Loucy (cell line): ENCODE measurements around the gene VKORC1.

Source experiments
- H2AFZ ChIP-seq: fragments of 200-600 bp; sonication (generic); 2 replicates; pipeline ENCODE4 v1.6.0; 2016; ENCODE audit warnings: antibody characterized with exemption, mild to moderate bottlenecking, low read length, moderate library complexity
- H3F3A ChIP-seq: fragments of 200-600 bp; 2 replicates; pipeline ENCODE4 v1.6.0; 2016; ENCODE audit warnings: antibody characterized with exemption, low read depth, mild to moderate bottlenecking
- H3K27me3 ChIP-seq: fragments of 200-600 bp; sonication (generic); 2 replicates; pipeline ENCODE4 v1.6.1; 2014; ENCODE audit warnings: low read length, mild to moderate bottlenecking; ENCODE audit not compliant: insufficient read depth, poor library complexity, severe bottlenecking
- H3K36me3 ChIP-seq: fragments of 200-600 bp; sonication (generic); 2 replicates; pipeline ENCODE4 v1.6.1; 2016; ENCODE audit warnings: low read length; ENCODE audit not compliant: insufficient read depth
- H3K4me1 ChIP-seq: fragments of 200-600 bp; sonication (generic); 2 replicates; pipeline ENCODE4 v1.5.1; 2014; ENCODE audit warnings: low read length, mild to moderate bottlenecking; ENCODE audit not compliant: insufficient read depth, poor library complexity, severe bottlenecking
- H3K4me2 ChIP-seq: fragments of 200-600 bp; sonication (generic); 2 replicates; pipeline ENCODE4 v1.6.0; 2014; ENCODE audit warnings: antibody characterized with exemption, low read length, low read depth, mild to moderate bottlenecking; ENCODE audit not compliant: poor library complexity, severe bottlenecking
- H3K4me3 ChIP-seq: fragments of 200-600 bp; sonication (generic); 2 replicates; pipeline ENCODE4 v1.5.1; 2014; ENCODE audit warnings: low read length, mild to moderate bottlenecking, mixed read lengths; ENCODE audit not compliant: poor library complexity, severe bottlenecking
- H3K79me2 ChIP-seq: fragments of 200-600 bp; sonication (generic); 2 replicates; pipeline ENCODE4 v1.6.1; 2014; ENCODE audit warnings: low read length; ENCODE audit not compliant: insufficient read depth
- H3K9ac ChIP-seq: fragments of 200-600 bp; sonication (generic); 2 replicates; pipeline ENCODE4 v1.6.0; 2014; ENCODE audit warnings: mild to moderate bottlenecking, low read depth, low read length, moderate library complexity; ENCODE audit not compliant: poor library complexity, severe bottlenecking
- H3K9me2 ChIP-seq: fragments of 200-600 bp; sonication (generic); replicated peaks from 2 replicates; pipeline ENCODE4 v1.6.1; 2016; ENCODE audit warnings: low read depth, low read length, mixed read lengths
- H3K9me3 ChIP-seq: fragments of 200-600 bp; sonication (generic); 2 replicates; pipeline ENCODE4 v1.6.1; 2014; ENCODE audit warnings: mild to moderate bottlenecking, antibody characterized with exemption, low read length, low read depth; ENCODE audit not compliant: insufficient read depth
- H4K20me1 ChIP-seq: fragments of 200-600 bp; sonication (generic); 2 replicates; pipeline ENCODE4 v1.6.0; 2014; ENCODE audit warnings: antibody characterized with exemption, low read length, mild to moderate bottlenecking; ENCODE audit not compliant: insufficient read depth, poor library complexity, severe bottlenecking
- CTCF ChIP-seq: fragments of 200-600 bp; sonication (generic); conservative IDR thresholded peaks from 2 replicates; pipeline ENCODE4 v1.5.1; 2014; ENCODE audit warnings: mild to moderate bottlenecking, antibody characterized with exemption, low read length
- EZH2phosphoT487 ChIP-seq: fragments of 200-600 bp; IDR thresholded peaks from 2 replicates; pipeline ENCODE4 v1.6.1; 2018; ENCODE audit warnings: antibody characterized with exemption, mild to moderate bottlenecking, moderate library complexity, borderline replicate concordance

The VKORC1 gene

DNA sequence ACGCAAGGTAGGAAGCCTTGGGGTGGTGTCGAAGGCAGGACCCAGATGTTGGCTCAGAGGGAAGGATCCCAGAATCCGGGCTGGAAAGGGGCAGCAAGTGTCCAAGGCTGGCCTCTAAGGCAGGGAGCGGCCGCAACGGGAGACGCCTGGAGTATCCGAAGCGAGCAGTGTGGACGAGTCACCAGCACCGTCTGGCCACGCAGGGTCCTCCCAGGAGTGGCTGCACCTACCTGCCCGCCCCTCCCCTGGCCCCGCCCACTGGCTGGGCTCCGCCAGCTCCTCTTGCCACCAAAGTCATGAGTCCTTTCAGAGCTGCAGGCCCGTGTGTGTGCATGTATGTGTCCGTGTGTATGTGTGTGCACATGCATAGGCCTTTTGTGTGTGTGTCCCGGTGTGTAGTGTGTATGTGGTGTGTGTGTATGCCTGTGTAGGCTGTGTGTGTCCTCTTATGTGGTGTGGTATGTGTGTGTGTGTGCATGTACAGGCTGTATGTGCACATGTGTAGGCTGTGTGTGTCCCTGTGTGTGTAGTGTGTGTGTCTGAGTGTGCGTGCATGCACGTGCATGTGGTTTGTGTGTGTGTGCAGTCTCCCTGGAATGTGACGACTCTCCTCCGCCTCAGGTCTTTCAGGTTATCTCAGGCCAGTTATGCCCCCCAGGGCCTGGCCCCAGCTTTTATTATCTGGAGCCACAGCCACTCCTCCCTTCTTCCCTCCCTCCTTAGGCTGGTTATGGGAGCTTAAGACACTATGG lies 41.1 kb upstream of the VKORC1 start, which contains the start of gene PRSS8:
TSS of gene PRSS8 (minus strand) at position 193 of the 752 bp plus-strand sequence. CDS start 229 bp downstream, outside the sequence.
- TF ChIP-seq EZH2phosphoT487 (no peak), CTCF (no peak)
- Histone ChIP-seq H3K79me2 (no peaks in the 10 kb centered on the region), H2AFZ (no peak within 1 kb of the TSS), H3F3A (no peaks in the 10 kb centered on the region), H3K9me2 (no peaks in the 10 kb centered on the region), H3K36me3 (no peaks in the 10 kb centered on the region), H3K9ac (no peak within 1 kb of the TSS), H3K9me3 (no peaks in the 10 kb centered on the region), H3K4me1 (no peaks in the 10 kb centered on the region), H3K27me3 (no peaks in the 10 kb centered on the region), H3K4me3 (no peak within 1 kb of the TSS), H3K4me2 (no peak within 1 kb of the TSS), H4K20me1 (no peaks in the 10 kb centered on the region)

DNA sequence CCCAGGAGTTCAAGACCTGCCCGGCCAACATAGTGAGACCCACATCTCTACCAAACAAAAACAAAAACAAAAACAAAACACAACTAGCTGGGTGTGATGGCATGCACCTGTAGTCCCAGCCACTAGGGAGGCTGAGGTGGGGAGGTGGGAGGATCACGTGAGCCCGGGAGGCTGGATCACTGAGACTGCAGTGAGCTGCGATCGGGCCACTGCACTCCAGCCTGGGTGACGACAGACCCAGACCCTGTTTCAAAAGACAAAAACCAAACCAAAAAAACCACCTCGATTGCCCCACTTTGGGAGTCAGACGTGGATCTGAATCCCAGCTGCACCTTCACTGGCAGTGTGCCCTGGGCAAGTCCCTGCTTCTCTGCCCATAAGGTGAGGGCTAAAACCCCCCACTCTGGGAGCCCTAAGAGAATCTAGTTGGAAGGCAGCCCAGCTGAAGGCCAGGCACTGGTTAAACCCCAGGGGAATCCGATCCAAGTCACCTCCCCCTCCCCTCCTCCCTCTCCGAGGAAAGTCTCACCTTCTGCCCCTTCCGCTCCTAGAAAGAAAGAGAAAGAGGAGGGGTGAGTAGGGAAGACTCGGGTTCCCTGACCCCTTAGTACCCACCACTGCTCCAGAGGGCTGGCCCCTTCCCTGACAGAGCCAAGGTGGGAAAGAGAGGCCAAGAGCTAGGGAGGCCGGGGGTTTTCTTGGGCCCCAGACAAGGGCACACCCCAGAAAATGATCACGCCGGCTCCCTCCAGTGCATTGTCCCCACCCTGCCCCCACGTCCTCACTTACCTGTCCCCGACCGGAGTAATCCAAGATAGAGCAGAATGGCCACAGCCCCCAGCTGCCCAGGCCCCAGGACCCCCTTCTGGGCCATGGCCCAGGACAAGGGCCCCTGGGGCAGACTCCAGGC lies 40.3 kb upstream of the VKORC1 start:
- TF ChIP-seq CTCF (no peak), EZH2phosphoT487 (no peak)
- Histone ChIP-seq H2AFZ (no peak overlapping the region), H3K4me1 (no peaks in the 10 kb centered on the region)

GRCh38 chr16:31134091-31134571 lies 39.5 kb upstream of the VKORC1 start:
- H3K9me2 ChIP-seq, result no peaks in the 10 kb centered on the region
- H3K4me1 ChIP-seq, result no peaks in the 10 kb centered on the region
- H3K9ac ChIP-seq, result no peak overlapping the region
- no peaks in the 10 kb centered on the region for H3K36me3 ChIP-seq
- H3K27me3 ChIP-seq, result no peaks in the 10 kb centered on the region
- H2AFZ ChIP-seq, result no peak overlapping the region
- H3K4me3 ChIP-seq, result no peak overlapping the region
- H3K79me2 ChIP-seq, result no peaks in the 10 kb centered on the region
- no peaks in the 10 kb centered on the region for H3F3A ChIP-seq
- no peak overlapping the region for H3K4me2 ChIP-seq
- H4K20me1 ChIP-seq, result no peaks in the 10 kb centered on the region
- no peaks in the 10 kb centered on the region for H3K9me3 ChIP-seq
- TF ChIP-seq CTCF, result no peak

More for the DNA sequence above, 40.3 kb upstream of the VKORC1 start:
- Histone ChIP-seq H3K4me3 (no peak overlapping the region), H4K20me1 (no peaks in the 10 kb centered on the region), H3K9me2 (no peaks in the 10 kb centered on the region), H3F3A (no peaks in the 10 kb centered on the region), H3K4me2 (no peak overlapping the region), H3K79me2 (no peaks in the 10 kb centered on the region), H3K27me3 (no peaks in the 10 kb centered on the region), H3K9me3 (no peaks in the 10 kb centered on the region), H3K36me3 (no peaks in the 10 kb centered on the region), H3K9ac (no peak overlapping the region)
